Ascending aorta (tissue), 2 donors: Measurements from ENCODE around the gene GFRA1. TPM values are rescaled to one million over a fixed set of nuclear protein-coding genes. Genes with fewer than 3 reads are reported as not detected.

ENCODE experiments used
- DNase-seq, 2 donors: peaks; one replicate each; pipeline ENCODE4 v3.0.0-alpha.2; 2019; ENCODE audit warnings: low spot score in 2 of 2
- H3K27ac ChIP-seq, 2 donors: fragments of 200-600 bp; sonication (generic); one replicate each; pipeline ENCODE4 v1.5.1; 2016 to 2017; ENCODE audit warnings: mild to moderate bottlenecking in 1 of 2
- H3K27me3 ChIP-seq: fragments of 200-600 bp; sonication (generic); one replicate; pipeline ENCODE4 v1.5.1; 2017
- H3K36me3 ChIP-seq, 2 donors: fragments of 200-600 bp; sonication (generic); one replicate each; pipeline ENCODE4 v1.5.1; 2016
- H3K4me1 ChIP-seq, 2 donors: fragments of 200-600 bp; sonication (generic); one replicate each; pipeline ENCODE4 v1.5.1; 2016 to 2017; ENCODE audit warnings: mild to moderate bottlenecking in 1 of 2
- H3K4me3 ChIP-seq, 2 donors: fragments of 200-600 bp; sonication (generic); one replicate each; pipeline ENCODE4 v1.5.1; 2016 to 2017; ENCODE audit warnings: mild to moderate bottlenecking in 1 of 2
- H3K9me3 ChIP-seq, 2 donors: fragments of 200-600 bp; sonication (generic); one replicate each; pipeline ENCODE4 v1.5.1; 2016
- intact Hi-C: fragments of 100-400 bp; cut with DNase I; formaldehyde crosslinking; loops from one replicate; pipeline ENCODE4 v1.15.1; 2023
- total RNA-seq: library from RNA; depleted of rRNA; stranded (reverse); fragments of >200 nt; gene quantifications from one replicate; pipeline ENCODE4 v1.1.0, GENCODE V29; 2016
- TF ChIP-seq, protein P1 (sequence below), 3 experiments: fragments of 200-600 bp in 2 of 3; fragments of 450-650 bp in 1 of 3; sonication (generic) in 2 of 3; IDR thresholded peaks; one replicate each; pipeline ENCODE4 v1.5.1; 2016 to 2019; ENCODE audit warnings: antibody characterized with exemption in 3 of 3, mild to moderate bottlenecking in 1 of 3, moderate library complexity in 1 of 3

GFRA1 gene
- total RNA-seq, 1 donor from 2014 or later = 7.0 TPM

GRCh38 chr10:116049974-116050304 is 223.1 kb downstream of the GFRA1 start:
- DNase-seq = no peak
- no peak overlapping the region for H3K4me3 ChIP-seq
- H3K27me3 ChIP-seq = no peaks in the 10 kb centered on the region
- no peak overlapping the region for H3K27ac ChIP-seq
- TF ChIP-seq, protein P1, sequence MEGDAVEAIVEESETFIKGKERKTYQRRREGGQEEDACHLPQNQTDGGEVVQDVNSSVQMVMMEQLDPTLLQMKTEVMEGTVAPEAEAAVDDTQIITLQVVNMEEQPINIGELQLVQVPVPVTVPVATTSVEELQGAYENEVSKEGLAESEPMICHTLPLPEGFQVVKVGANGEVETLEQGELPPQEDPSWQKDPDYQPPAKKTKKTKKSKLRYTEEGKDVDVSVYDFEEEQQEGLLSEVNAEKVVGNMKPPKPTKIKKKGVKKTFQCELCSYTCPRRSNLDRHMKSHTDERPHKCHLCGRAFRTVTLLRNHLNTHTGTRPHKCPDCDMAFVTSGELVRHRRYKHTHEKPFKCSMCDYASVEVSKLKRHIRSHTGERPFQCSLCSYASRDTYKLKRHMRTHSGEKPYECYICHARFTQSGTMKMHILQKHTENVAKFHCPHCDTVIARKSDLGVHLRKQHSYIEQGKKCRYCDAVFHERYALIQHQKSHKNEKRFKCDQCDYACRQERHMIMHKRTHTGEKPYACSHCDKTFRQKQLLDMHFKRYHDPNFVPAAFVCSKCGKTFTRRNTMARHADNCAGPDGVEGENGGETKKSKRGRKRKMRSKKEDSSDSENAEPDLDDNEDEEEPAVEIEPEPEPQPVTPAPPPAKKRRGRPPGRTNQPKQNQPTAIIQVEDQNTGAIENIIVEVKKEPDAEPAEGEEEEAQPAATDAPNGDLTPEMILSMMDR (IDR thresholded peaks at IDR 0.05) = no peak
- intact Hi-C loops = loop anchor here (10.0 kb wide), 1 partner anchor 225 kb away; the partner anchor contains the start of gene GFRA1
- peaks cover 0 to 5% of the 10 kb centered on the region in 2 donors for H3K4me1 ChIP-seq
- no peaks in the 10 kb centered on the region for H3K9me3 ChIP-seq
- no peaks in the 10 kb centered on the region for H3K36me3 ChIP-seq

DNA sequence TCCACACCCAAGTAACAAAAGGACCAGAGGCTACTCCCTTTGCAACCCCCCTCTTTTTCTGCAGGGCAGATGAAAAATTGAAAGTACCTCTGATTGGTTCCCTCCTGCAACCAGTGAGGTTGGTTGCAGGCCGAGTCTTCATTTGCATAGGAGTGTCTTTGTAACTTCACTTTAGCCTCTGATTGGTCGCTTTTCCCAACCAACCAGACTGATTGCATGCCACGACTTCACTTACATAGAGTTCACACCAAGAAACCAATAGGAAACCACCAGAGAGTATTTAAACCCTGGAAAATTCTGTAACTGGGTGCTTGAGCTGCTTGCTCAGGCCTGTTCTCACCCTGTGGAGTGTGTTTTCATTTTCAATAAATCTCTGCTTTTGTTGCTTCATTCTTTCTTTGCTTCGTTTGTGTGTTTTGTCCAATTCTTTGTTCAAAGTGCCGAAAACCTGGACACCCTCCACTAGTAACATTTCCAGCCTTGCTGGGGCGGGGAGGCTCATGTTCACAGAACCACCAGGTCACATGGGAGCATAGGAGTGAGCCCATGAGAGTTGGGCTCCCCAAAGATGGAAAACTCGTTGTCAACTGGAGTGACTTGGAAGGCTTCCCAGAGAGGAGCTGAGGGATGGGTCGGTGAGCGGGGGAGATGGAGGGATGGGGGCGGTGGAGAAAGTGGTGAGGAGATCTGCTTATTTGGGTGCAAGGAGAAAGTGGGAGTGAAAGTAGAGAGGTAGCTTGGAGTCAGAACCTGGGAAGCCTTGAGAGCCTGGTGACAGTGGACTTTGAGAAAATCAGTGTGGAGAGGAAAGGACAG is 223.6 kb downstream of the GFRA1 start:
- no peak overlapping the region for H3K4me3 ChIP-seq

GRCh38 chr10:116045366-116046356 is 227.3 kb downstream of the GFRA1 start:
- no peaks in the 10 kb centered on the region for H3K27me3 ChIP-seq
- no peak for DNase-seq
- H3K9me3 ChIP-seq = no peaks in the 10 kb centered on the region
- H3K27ac ChIP-seq = no peak overlapping the region
- peaks cover 0 to 14% of the 10 kb centered on the region in 2 donors for H3K4me1 ChIP-seq
- no peaks in the 10 kb centered on the region for H3K36me3 ChIP-seq
- TF ChIP-seq, protein P1 (IDR thresholded peaks at IDR 0.05) = no peak
- intact Hi-C loops = loop anchor here (10.0 kb wide), 1 partner anchor 229 kb away; the partner anchor contains the start of gene GFRA1
- H3K4me3 ChIP-seq = no peak overlapping the region

More for the DNA sequence above, 223.6 kb downstream of the GFRA1 start:
- intact Hi-C loops = loop anchor here (10.0 kb wide), 1 partner anchor 225 kb away; the partner anchor contains the start of gene GFRA1
- Histone ChIP-seq H3K27ac (no peak overlapping the region), H3K9me3 (no peaks in the 10 kb centered on the region), H3K36me3 (no peaks in the 10 kb centered on the region), H3K4me1 (peaks cover 0 to 11% of the 10 kb centered on the region in 2 donors), H3K27me3 (no peaks in the 10 kb centered on the region)
- DNase-seq = no peak
- TF ChIP-seq, protein P1 (IDR thresholded peaks at IDR 0.05) = no peak

DNA sequence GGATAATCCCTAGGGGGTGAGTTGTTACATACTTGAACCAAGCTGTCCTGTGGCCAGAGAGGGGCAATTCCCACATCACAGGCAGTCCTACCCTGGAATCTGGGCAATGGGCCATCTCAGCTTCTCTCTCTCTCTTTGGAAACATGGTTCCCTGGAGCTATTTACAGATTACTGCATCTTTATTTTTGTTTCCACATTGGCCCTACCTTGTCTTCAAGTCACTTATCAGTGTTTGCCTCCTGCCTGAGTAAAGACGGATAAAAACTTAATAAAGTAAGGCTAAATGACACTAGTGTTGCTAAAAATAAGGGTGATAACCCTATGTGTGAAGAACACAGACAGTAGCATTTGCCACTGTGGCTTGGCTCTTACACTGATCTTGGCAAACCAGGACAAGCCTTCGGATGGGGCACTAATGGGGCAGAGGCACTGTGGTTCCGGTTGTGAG is 228.2 kb downstream of the GFRA1 start:
- no peak overlapping the region for H3K27ac ChIP-seq
- H3K9me3 ChIP-seq = no peaks in the 10 kb centered on the region
- peaks cover 0 to 14% of the 10 kb centered on the region in 2 donors for H3K4me1 ChIP-seq
- H3K27me3 ChIP-seq = no peaks in the 10 kb centered on the region
- TF ChIP-seq, protein P1 (IDR thresholded peaks at IDR 0.05) = no peak
- DNase-seq = peak in 1 of 2 donors; percentile 73
- H3K36me3 ChIP-seq = no peaks in the 10 kb centered on the region
- H3K4me3 ChIP-seq = peak overlapping the region in 1 of 2 donors; percentile 2
- intact Hi-C loops = loop anchor here (10.0 kb wide), 1 partner anchor 230 kb away; the partner anchor contains the start of gene GFRA1

GRCh38 chr10:116043861-116044260 is 229.1 kb downstream of the GFRA1 start:
- Histone ChIP-seq H3K27me3 (no peaks in the 10 kb centered on the region), H3K27ac (no peak overlapping the region), H3K9me3 (no peaks in the 10 kb centered on the region), H3K4me3 (no peak overlapping the region), H3K36me3 (no peaks in the 10 kb centered on the region), H3K4me1 (peaks cover 0 to 14% of the 10 kb centered on the region in 2 donors)
- TF ChIP-seq, protein P1 (IDR thresholded peaks at IDR 0.05) = no peak
- no peak for DNase-seq
- intact Hi-C loops = loop anchor here (10.0 kb wide), 1 partner anchor 231 kb away; the partner anchor contains the start of gene GFRA1
